SK-N-SH treated with all-trans-retinoic acid at 6 μM for 48 hours (cell line): ENCODE data around the gene PAXIP1.

Experiments
- BACH2 ChIP-seq: fragments of 250-450 bp; sonication (Bioruptor Pico); IDR thresholded peaks from 2 replicates; pipeline ENCODE4 v1.9.0; 2021; ENCODE audit warnings: mild to moderate bottlenecking, borderline replicate concordance
- CSDC2 ChIP-seq: fragments of 250-450 bp; sonication (Bioruptor Pico); IDR thresholded peaks from 2 replicates; pipeline ENCODE4 v1.5.0; 2020; ENCODE audit warnings: mild to moderate bottlenecking, moderate library complexity
- ISL1 ChIP-seq: fragments of 250-450 bp; sonication (Bioruptor Pico); IDR thresholded peaks from 2 replicates; pipeline ENCODE4 v2.1.2; 2022; ENCODE audit warnings: mild to moderate bottlenecking, moderate library complexity
- PPARA ChIP-seq: fragments of 250-450 bp; sonication (Bioruptor Pico); IDR thresholded peaks from 2 replicates; pipeline ENCODE4 v1.5.0; 2020; ENCODE audit warnings: mild to moderate bottlenecking, borderline replicate concordance
- SNAI2 ChIP-seq: fragments of 250-450 bp; sonication (Bioruptor Pico); IDR thresholded peaks from 2 replicates; pipeline ENCODE4 v1.5.0; 2020; ENCODE audit warnings: mild to moderate bottlenecking, moderate library complexity
- ZNF565 ChIP-seq: fragments of 450-650 bp; formaldehyde crosslinking; conservative IDR thresholded peaks from 2 replicates; pipeline ENCODE4 v1.5.0; 2020; ENCODE audit warnings: low read depth, mild to moderate bottlenecking, moderate library complexity
- TF ChIP-seq, protein P1 (sequence below): fragments of 250-450 bp; sonication (Bioruptor Pico); IDR thresholded peaks from 2 replicates; pipeline ENCODE4 v1.8.0; 2020; ENCODE audit warnings: mild to moderate bottlenecking, moderate library complexity, borderline replicate concordance
- TF ChIP-seq, protein P2 (sequence below): fragments of 250-450 bp; sonication (Bioruptor Pico); IDR thresholded peaks from 2 replicates; pipeline ENCODE4 v1.5.1; 2021; ENCODE audit warnings: mild to moderate bottlenecking, moderate library complexity

DNA sequence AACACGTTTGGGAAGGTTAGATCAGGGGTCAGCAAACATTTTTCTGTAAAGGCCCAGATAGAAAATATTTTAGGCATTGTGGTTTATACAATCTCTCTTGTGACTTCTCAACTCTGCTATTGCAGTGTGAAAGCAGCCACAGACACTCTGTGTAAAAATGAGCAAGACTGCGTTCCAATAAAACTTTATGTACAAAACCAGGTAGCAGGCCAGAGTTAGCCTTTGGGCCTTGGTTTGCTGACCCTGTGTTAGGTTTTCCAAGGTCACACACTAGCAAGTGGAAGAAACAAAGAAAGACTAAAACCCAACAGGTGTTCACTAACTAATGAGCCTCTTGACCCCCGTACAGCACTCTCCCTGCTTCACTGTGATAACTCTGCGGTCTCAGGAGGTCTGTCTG is 14.9 kb upstream of the PAXIP1 start:
- no peak for TF ChIP-seq BACH2
- TF ChIP-seq SNAI2, result no peak
- TF ChIP-seq, protein P1, sequence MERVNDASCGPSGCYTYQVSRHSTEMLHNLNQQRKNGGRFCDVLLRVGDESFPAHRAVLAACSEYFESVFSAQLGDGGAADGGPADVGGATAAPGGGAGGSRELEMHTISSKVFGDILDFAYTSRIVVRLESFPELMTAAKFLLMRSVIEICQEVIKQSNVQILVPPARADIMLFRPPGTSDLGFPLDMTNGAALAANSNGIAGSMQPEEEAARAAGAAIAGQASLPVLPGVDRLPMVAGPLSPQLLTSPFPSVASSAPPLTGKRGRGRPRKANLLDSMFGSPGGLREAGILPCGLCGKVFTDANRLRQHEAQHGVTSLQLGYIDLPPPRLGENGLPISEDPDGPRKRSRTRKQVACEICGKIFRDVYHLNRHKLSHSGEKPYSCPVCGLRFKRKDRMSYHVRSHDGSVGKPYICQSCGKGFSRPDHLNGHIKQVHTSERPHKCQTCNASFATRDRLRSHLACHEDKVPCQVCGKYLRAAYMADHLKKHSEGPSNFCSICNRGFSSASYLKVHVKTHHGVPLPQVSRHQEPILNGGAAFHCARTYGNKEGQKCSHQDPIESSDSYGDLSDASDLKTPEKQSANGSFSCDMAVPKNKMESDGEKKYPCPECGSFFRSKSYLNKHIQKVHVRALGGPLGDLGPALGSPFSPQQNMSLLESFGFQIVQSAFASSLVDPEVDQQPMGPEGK, result no peak
- no peak for TF ChIP-seq ZNF565 (CRISPR knock-in tag)
- TF ChIP-seq ISL1 (CRISPR knock-in tag), result no peak
- TF ChIP-seq, protein P2, sequence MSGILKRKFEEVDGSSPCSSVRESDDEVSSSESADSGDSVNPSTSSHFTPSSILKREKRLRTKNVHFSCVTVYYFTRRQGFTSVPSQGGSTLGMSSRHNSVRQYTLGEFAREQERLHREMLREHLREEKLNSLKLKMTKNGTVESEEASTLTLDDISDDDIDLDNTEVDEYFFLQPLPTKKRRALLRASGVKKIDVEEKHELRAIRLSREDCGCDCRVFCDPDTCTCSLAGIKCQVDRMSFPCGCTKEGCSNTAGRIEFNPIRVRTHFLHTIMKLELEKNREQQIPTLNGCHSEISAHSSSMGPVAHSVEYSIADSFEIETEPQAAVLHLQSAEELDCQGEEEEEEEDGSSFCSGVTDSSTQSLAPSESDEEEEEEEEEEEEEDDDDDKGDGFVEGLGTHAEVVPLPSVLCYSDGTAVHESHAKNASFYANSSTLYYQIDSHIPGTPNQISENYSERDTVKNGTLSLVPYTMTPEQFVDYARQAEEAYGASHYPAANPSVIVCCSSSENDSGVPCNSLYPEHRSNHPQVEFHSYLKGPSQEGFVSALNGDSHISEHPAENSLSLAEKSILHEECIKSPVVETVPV, result no peak
- no peak for TF ChIP-seq PPARA (CRISPR knock-in tag)
- TF ChIP-seq CSDC2 (CRISPR knock-in tag), result no peak
